Measurements from ENCODE around the gene ATXN7L3.

The ATXN7L3 gene

GRCh38 chr17:44198721-44199552 is 747 bp downstream of the ATXN7L3 start:
- DNase-seq: peak; percentile 54 to 70

GRCh38 chr17:44197980-44198720 is 1.5 kb downstream of the ATXN7L3 start:
- DNase-seq: peak; percentile 72 to 81

GRCh38 chr17:44197107-44197506 is 2.6 kb downstream of the ATXN7L3 start:
- DNase-seq: no peak

- DNase-seq: no peak
Observed at GRCh38 chr17:44193326-44194084, 6.2 kb downstream of the ATXN7L3 start.

GRCh38 chr17:44192750-44193149 is 6.9 kb downstream of the ATXN7L3 start:
- DNase-seq: no peak

GRCh38 chr17:44191941-44192496 is 7.7 kb downstream of the ATXN7L3 start:
- no peak for DNase-seq

GRCh38 chr17:44191369-44191768 is 8.3 kb downstream of the ATXN7L3 start:
- no peak for DNase-seq

- no peak for DNase-seq
Observed at GRCh38 chr17:44190481-44190880, 9.2 kb downstream of the ATXN7L3 start.

- DNase-seq: no peak
Observed at GRCh38 chr17:44188576-44189403, 10.9 kb downstream of the ATXN7L3 start.

GRCh38 chr17:44187131-44187899 is 12.4 kb downstream of the ATXN7L3 start:
- peak; percentile 50 to 60 for DNase-seq

- peak; percentile 99 for DNase-seq
Observed at GRCh38 chr17:44186307-44187130, 13.2 kb downstream of the ATXN7L3 start, which contains the start of gene TMUB2. TSS of gene TMUB2 (plus strand) at chr17:44186972. CDS start at chr17:44187709, 737 bp downstream.

- no peak for DNase-seq
Observed at GRCh38 chr17:44184212-44184810, 15.4 kb downstream of the ATXN7L3 start.

- no peak for DNase-seq
Observed at GRCh38 chr17:44183024-44183423, 16.7 kb downstream of the ATXN7L3 start.

GRCh38 chr17:44178133-44178532 is 21.6 kb downstream of the ATXN7L3 start:
- no peak for DNase-seq

- DNase-seq: no peak
Observed at GRCh38 chr17:44177640-44178039, 22.0 kb downstream of the ATXN7L3 start.

GRCh38 chr17:44176671-44177501 is 22.8 kb downstream of the ATXN7L3 start:
- DNase-seq: no peak

GRCh38 chr17:44176257-44176656 is 23.4 kb downstream of the ATXN7L3 start:
- no peak for DNase-seq

GRCh38 chr17:44174427-44174826 is 25.3 kb downstream of the ATXN7L3 start:
- DNase-seq: no peak

GRCh38 chr17:44171931-44172455 is 27.7 kb downstream of the ATXN7L3 start:
- no peak for DNase-seq

Measured in CD4-positive, alpha-beta T cell treated with Interleukin-4 for 1 hour (primary cell).